ENCODE data around the gene RPS2. TPM values are rescaled to one million over a fixed set of nuclear protein-coding genes. Genes with fewer than 3 reads are reported as not detected.

RPS2 gene
- total RNA-seq, 1 donor from 2014 or later = 1,490 TPM

DNA sequence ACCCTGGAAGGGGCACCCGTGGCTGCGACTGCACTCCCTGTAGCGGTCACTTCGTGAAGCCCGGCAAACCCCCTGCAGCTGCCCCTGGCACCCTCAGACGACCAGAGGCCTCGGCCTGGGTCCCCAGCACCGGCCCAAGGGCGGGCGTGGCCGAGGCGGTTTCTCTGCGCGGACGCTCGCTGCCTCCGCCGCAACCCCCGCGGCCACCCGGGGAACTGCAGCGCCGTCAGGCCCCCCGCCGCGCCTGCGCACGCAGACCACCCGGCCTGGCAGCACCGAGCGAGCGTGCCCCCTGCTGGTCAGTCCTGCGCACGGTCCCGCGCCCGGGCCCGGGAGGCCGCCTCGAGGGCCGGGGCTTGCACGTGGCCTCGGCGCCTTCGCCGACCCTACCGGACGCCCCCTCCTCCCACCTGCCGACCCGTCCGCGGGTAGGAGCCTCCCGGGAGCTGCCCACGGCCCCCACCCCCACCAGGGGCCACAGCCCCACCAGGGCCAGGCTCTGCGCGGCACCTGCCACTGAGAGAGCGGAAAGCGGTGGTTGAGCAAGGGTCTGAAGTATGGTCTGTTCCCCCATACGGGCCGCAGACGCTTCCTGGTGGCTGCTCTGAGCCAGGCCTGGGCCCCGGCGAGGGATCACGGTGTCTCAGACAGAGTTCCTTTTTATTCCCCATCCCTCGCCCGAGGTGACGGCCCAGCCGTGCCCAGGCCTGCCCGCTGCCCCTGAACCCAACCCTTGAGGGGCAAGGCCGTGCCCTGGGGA lies 34.9 kb downstream of the RPS2 start:
- intact Hi-C loops (cut with DNase I) = loop anchor here (10.0 kb wide), 1 partner anchor 65 kb away; no protein-coding TSS in a partner anchor

DNA sequence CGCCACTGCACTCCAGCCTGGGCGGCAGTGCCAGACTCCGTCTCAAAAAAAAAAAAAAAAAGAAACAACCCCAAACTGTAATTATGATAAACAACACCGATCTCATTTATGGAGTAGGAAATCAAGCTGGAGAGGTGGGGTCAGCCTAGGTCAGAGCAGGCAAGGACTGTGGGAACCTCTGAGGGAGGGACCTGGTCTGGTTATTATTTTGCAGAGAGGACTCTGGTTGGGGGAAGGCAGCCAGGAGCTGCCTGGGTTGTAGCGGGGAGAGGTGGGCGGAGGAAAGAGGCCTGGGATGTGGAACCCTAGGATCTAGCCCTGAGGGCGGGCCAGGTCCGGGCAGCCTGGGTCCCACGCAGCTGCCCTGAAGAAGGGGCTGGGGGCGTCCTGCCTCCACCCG lies 35.5 kb downstream of the RPS2 start:
- Histone ChIP-seq H3K27me3 (peaks cover 7% of the 10 kb centered on the region), H3K36me3 (no peaks in the 10 kb centered on the region), H3K4me3 (peak overlapping the region; percentile 66), H3K9me3 (no peaks in the 10 kb centered on the region), H3K4me1 (no peaks in the 10 kb centered on the region), H3K27ac (peak overlapping the region; percentile 77)
- TF ChIP-seq, protein P1, sequence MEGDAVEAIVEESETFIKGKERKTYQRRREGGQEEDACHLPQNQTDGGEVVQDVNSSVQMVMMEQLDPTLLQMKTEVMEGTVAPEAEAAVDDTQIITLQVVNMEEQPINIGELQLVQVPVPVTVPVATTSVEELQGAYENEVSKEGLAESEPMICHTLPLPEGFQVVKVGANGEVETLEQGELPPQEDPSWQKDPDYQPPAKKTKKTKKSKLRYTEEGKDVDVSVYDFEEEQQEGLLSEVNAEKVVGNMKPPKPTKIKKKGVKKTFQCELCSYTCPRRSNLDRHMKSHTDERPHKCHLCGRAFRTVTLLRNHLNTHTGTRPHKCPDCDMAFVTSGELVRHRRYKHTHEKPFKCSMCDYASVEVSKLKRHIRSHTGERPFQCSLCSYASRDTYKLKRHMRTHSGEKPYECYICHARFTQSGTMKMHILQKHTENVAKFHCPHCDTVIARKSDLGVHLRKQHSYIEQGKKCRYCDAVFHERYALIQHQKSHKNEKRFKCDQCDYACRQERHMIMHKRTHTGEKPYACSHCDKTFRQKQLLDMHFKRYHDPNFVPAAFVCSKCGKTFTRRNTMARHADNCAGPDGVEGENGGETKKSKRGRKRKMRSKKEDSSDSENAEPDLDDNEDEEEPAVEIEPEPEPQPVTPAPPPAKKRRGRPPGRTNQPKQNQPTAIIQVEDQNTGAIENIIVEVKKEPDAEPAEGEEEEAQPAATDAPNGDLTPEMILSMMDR (IDR thresholded peaks at IDR 0.05) = no peak
- DNase-seq (no peak), ATAC-seq (peak; percentile 50)
- intact Hi-C loops (cut with DNase I) = loop anchor here (10.0 kb wide), 1 partner anchor 64 kb away; no protein-coding TSS in a partner anchor

More for the DNA sequence above, 34.9 kb downstream of the RPS2 start:
- ATAC-seq (peak; percentile 99), DNase-seq (peak; percentile 95)
- TF ChIP-seq, protein P1 (IDR thresholded peaks at IDR 0.05) = peak; percentile 95
- no peaks in the 10 kb centered on the region for H3K4me1 ChIP-seq
- no peaks in the 10 kb centered on the region for H3K36me3 ChIP-seq
- H3K9me3 ChIP-seq = no peaks in the 10 kb centered on the region
- peak overlapping the region; percentile 66 for H3K4me3 ChIP-seq
- H3K27ac ChIP-seq = peak overlapping the region; percentile 77
- H3K27me3 ChIP-seq = peaks cover 1% of the 10 kb centered on the region

DNA sequence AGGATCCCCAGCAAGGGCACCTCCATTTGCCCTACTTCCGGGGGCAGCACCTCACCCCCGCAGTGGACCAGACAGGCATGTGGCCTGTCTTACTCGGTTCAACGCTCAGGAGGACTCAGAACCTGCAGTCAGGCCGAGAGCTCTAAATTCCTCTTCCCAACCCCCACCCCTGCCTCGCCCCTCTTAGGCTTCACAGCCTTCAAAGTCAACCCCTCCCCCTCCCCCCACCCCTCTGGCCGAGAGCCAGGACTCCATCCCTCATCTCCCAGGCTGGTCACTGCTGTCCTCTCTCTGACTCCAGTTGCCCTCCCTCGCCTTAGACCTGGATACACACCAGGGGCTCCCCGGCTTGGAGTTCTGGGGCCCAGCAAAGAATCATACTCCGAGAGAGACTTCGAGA lies 38.4 kb downstream of the RPS2 start:
- intact Hi-C loops (cut with DNase I) = loop anchor here (10.0 kb wide), 1 partner anchor 61 kb away; no protein-coding TSS in a partner anchor
- no peaks in the 10 kb centered on the region for H3K36me3 ChIP-seq
- no peak for ATAC-seq
- H3K4me1 ChIP-seq = peaks cover 6% of the 10 kb centered on the region
- no peak overlapping the region for H3K4me3 ChIP-seq
- no peak overlapping the region for H3K27ac ChIP-seq
- H3K27me3 ChIP-seq = peaks cover 33% of the 10 kb centered on the region
- DNase-seq = no peak
- H3K9me3 ChIP-seq = no peaks in the 10 kb centered on the region
- TF ChIP-seq, protein P1 (IDR thresholded peaks at IDR 0.05) = no peak

DNA sequence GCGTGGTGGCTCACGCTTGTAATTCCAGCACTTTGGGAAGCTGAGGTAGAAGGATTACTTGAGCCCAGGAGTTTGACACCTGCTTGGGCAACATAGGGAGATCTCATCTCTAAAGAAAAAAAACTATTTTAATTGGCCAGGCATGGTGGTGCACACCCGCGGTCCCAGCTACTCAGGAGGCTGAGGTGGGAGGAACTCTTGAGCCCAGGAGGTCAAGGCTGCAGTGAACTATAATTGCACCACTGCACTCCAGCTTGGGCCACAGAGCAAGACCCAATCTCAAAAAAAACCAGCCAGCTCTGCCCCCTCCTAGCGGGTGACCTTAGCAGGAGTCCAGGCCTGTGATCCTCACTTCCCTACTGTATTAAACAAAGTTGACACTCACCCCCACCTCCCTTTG lies 40.5 kb downstream of the RPS2 start:
- Histone ChIP-seq H3K9me3 (no peaks in the 10 kb centered on the region), H3K27me3 (peaks cover 51% of the 10 kb centered on the region), H3K27ac (no peak overlapping the region), H3K36me3 (no peaks in the 10 kb centered on the region), H3K4me1 (peaks cover 6% of the 10 kb centered on the region), H3K4me3 (no peak overlapping the region)
- DNase-seq (no peak), ATAC-seq (no peak)
- intact Hi-C loops (cut with DNase I) = loop anchor here (10.0 kb wide), 1 partner anchor 59 kb away; no protein-coding TSS in a partner anchor
- TF ChIP-seq, protein P1 (IDR thresholded peaks at IDR 0.05) = no peak

DNA sequence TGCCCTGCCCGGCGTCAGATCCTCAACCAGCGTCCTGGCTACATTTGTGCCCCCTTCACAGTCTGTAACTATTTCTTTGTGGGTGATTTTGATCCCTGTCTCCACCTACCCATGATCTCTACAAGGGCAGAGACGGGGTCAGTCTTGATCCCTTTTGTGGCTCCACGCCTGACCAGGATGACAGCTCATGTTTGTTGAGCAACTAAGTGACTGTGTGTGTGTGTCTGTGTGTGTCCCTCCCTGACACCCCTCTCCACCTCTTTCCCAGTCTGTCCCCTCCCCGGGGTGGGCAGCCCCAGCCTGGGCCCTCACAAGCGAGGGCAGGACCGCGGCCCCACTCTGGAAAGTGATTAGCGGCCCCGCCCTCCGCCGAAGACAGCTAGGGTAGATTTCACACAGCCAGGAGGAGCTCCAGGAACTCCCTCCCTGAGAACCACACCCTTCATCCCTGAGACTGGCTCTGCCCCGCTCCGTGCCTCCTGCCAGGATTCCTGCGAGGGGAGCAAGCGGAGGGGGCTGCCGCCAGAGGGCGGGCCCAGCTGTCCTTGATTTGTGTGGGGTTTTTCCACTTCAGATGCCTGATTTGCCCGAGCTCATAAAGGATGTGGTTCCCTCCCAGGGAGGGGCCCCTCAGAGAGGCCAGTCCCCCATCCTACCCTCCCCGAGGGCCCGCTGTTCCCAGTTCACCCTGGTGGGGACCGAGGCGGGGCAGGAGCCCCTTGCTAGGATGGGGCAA lies 41.2 kb downstream of the RPS2 start:
- intact Hi-C loops (cut with DNase I) = loop anchor here (10.0 kb wide), 1 partner anchor 59 kb away; no protein-coding TSS in a partner anchor
- H3K36me3 ChIP-seq = no peaks in the 10 kb centered on the region
- H3K4me3 ChIP-seq = no peak overlapping the region
- TF ChIP-seq, protein P1 (IDR thresholded peaks at IDR 0.05) = peak; percentile 13
- H3K27ac ChIP-seq = no peak overlapping the region
- H3K4me1 ChIP-seq = peaks cover 6% of the 10 kb centered on the region
- DNase-seq (no peak), ATAC-seq (peak; percentile 56)
- peaks cover 58% of the 10 kb centered on the region for H3K27me3 ChIP-seq
- no peaks in the 10 kb centered on the region for H3K9me3 ChIP-seq

Data from upper lobe of right lung (tissue), 1 donor.